GM23248 (cell line): Measurements from ENCODE around the gene CHCHD5.

Source experiments
- EZH2 ChIP-seq: fragments of 200-600 bp; sonication (generic); IDR thresholded peaks from 2 replicates; pipeline ENCODE4 v1.6.1; 2018; ENCODE audit warnings: antibody characterized with exemption, mild to moderate bottlenecking; ENCODE audit not compliant: insufficient read depth, poor library complexity, severe bottlenecking
- EZH2phosphoT487 ChIP-seq: fragments of 200-600 bp; sonication (generic); IDR thresholded peaks from 2 replicates; pipeline ENCODE4 v1.6.1; 2018; ENCODE audit warnings: antibody characterized with exemption, moderate library complexity, mild to moderate bottlenecking, low read depth; ENCODE audit not compliant: insufficient read depth

DNA sequence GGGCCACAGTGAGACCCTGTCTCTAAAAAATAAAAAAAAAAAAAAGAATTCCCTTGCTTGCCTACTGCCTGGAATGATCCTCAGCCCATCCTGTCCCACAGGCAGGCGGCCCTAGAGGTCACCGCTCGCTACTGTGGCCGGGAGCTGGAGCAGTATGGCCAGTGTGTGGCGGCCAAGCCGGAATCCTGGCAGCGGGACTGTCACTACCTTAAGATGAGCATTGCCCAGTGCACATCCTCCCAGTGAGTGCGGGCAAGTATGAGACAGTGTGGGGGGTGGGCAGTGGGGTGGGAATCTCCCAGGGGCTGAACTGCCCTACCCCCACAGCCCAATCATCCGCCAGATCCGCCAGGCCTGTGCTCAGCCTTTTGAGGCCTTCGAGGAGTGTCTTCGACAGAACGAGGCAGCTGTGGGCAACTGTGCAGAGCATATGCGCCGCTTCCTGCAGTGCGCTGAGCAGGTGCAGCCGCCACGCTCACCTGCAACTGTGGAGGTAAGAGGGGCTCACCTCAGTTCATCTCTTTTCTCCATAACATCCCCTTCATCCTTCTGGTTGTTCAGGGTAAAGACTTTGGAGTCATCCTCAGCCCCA, 1.6 kb downstream of the CHCHD5 start:
- TF ChIP-seq EZH2 (no peak), EZH2phosphoT487 (no peak)
